Neuronal stem cell (in vitro differentiated cells): ENCODE data around the gene GRAMD4.

ENCODE experiments used
- DNase-seq: peaks from one replicate; pipeline ENCODE4 v3.0.0-alpha.2; 2013; ENCODE audit warnings: low spot score
- H2AFZ ChIP-seq: one replicate; pipeline ENCODE4 v1.6.1; 2013; ENCODE audit warnings: mild to moderate bottlenecking, low read length, inconsistent platforms
- H2AK5ac ChIP-seq: 2 replicates; pipeline ENCODE4 v1.6.1; 2013; ENCODE audit warnings: low read depth, mild to moderate bottlenecking, inconsistent platforms, low read length, moderate library complexity, mixed read lengths
- H2BK120ac ChIP-seq: 2 replicates; pipeline ENCODE4 v1.6.1; 2013; ENCODE audit warnings: low read depth, mild to moderate bottlenecking, inconsistent platforms, low read length, moderate library complexity, mixed read lengths
- H2BK12ac ChIP-seq: one replicate; pipeline ENCODE4 v1.6.1; 2013; ENCODE audit warnings: low read length, inconsistent platforms
- H2BK15ac ChIP-seq: 2 replicates; pipeline ENCODE4 v1.6.1; 2013; ENCODE audit warnings: mild to moderate bottlenecking, low read length, inconsistent platforms, mixed read lengths
- H2BK5ac ChIP-seq: one replicate; pipeline ENCODE4 v1.6.1; 2013; ENCODE audit warnings: inconsistent platforms, mild to moderate bottlenecking, low read length, moderate library complexity
- H3K14ac ChIP-seq: one replicate; pipeline ENCODE4 v1.6.1; 2013; ENCODE audit warnings: low read length, inconsistent platforms
- H3K18ac ChIP-seq: 2 replicates; pipeline ENCODE4 v1.6.1; 2013; ENCODE audit warnings: low read length, inconsistent platforms
- H3K23ac ChIP-seq: 2 replicates; pipeline ENCODE4 v1.6.1; 2013; ENCODE audit warnings: low read depth, mild to moderate bottlenecking, mixed read lengths, low read length, inconsistent platforms; ENCODE audit not compliant: poor library complexity
- H3K27ac ChIP-seq: replicated peaks from 3 replicates; pipeline ENCODE4 v1.5.1; 2013; ENCODE audit warnings: low read length, inconsistent platforms
- H3K27me3 ChIP-seq, 3 experiments: 2 replicates each; pipeline ENCODE4 v1.6.1; 2013; ENCODE audit warnings: low read length in 3 of 3, mild to moderate bottlenecking in 2 of 3, inconsistent platforms in 1 of 3, low read depth in 1 of 3, mixed read lengths in 1 of 3, moderate library complexity in 1 of 3; ENCODE audit not compliant: control insufficient read depth in 3 of 3, insufficient read depth in 3 of 3
- H3K36me3 ChIP-seq, 2 donors: replicated peaks in 1 of 2; 2 replicates each; pipeline ENCODE4 v1.6.1; 2013; ENCODE audit warnings: low read length in 2 of 2; ENCODE audit not compliant: control insufficient read depth in 2 of 2, insufficient read depth in 2 of 2
- H3K4ac ChIP-seq: 2 replicates; pipeline ENCODE4 v1.6.1; 2013; ENCODE audit warnings: inconsistent platforms, mild to moderate bottlenecking, low read length, moderate library complexity
- H3K4me1 ChIP-seq, 2 donors: 1 replicate in 1 of 2; 2 replicates in 1 of 2; pipeline ENCODE4 v1.6.1; 2013; ENCODE audit warnings: low read length in 2 of 2, low read depth in 1 of 2; ENCODE audit not compliant: control insufficient read depth in 2 of 2, insufficient read depth in 1 of 2
- H3K4me2 ChIP-seq: one replicate; pipeline ENCODE4 v1.6.1; 2013; ENCODE audit warnings: mild to moderate bottlenecking, low read length, inconsistent platforms; ENCODE audit not compliant: insufficient read depth, poor library complexity, severe bottlenecking
- H3K4me3 ChIP-seq, 2 donors: 2 replicates each; pipeline ENCODE4 v1.5.1; 2013; ENCODE audit warnings: low read length in 2 of 2, mild to moderate bottlenecking in 2 of 2, inconsistent platforms in 1 of 2, moderate library complexity in 1 of 2
- H3K79me1 ChIP-seq: one replicate; pipeline ENCODE4 v1.6.1; 2013; ENCODE audit warnings: low read depth, mild to moderate bottlenecking, inconsistent platforms, low read length, moderate library complexity
- H3K9ac ChIP-seq: one replicate; pipeline ENCODE4 v1.6.1; 2013; ENCODE audit warnings: mild to moderate bottlenecking, low read depth, low read length, inconsistent platforms; ENCODE audit not compliant: poor library complexity
- H3K9me3 ChIP-seq, 2 donors: replicated peaks in 1 of 2; 2 replicates each; pipeline versions ENCODE3 to v1.6.1; 2013; ENCODE audit warnings: low read length in 2 of 2, mild to moderate bottlenecking in 2 of 2, inconsistent platforms in 1 of 2, low read depth in 1 of 2, mixed read lengths in 1 of 2, moderate library complexity in 1 of 2; ENCODE audit not compliant: control insufficient read depth in 2 of 2, insufficient read depth in 1 of 2
- H4K8ac ChIP-seq: one replicate; pipeline ENCODE4 v1.6.1; 2013; ENCODE audit warnings: low read depth, mild to moderate bottlenecking, inconsistent platforms, low read length, moderate library complexity
- H4K91ac ChIP-seq: one replicate; pipeline ENCODE4 v1.6.1; 2013; ENCODE audit warnings: low read length, low read depth, mild to moderate bottlenecking, inconsistent platforms; ENCODE audit not compliant: poor library complexity
- WGBS, 2 donors: extraction: QIAGEN DNeasy Blood & Tissue Kit; methylation state at CpG; one replicate each; pipeline ENCODE4 v1.1.7; 2013; ENCODE audit warnings: missing lambda C conversion rate in 2 of 2, mixed read lengths in 1 of 2; ENCODE audit not compliant: insufficient read length in 2 of 2, insufficient replicate concordance in 1 of 2; ENCODE audit errors: extremely low coverage in 2 of 2; 5-methylcytosine and 5-hydroxymethylcytosine counted together

GRAMD4 gene

DNA sequence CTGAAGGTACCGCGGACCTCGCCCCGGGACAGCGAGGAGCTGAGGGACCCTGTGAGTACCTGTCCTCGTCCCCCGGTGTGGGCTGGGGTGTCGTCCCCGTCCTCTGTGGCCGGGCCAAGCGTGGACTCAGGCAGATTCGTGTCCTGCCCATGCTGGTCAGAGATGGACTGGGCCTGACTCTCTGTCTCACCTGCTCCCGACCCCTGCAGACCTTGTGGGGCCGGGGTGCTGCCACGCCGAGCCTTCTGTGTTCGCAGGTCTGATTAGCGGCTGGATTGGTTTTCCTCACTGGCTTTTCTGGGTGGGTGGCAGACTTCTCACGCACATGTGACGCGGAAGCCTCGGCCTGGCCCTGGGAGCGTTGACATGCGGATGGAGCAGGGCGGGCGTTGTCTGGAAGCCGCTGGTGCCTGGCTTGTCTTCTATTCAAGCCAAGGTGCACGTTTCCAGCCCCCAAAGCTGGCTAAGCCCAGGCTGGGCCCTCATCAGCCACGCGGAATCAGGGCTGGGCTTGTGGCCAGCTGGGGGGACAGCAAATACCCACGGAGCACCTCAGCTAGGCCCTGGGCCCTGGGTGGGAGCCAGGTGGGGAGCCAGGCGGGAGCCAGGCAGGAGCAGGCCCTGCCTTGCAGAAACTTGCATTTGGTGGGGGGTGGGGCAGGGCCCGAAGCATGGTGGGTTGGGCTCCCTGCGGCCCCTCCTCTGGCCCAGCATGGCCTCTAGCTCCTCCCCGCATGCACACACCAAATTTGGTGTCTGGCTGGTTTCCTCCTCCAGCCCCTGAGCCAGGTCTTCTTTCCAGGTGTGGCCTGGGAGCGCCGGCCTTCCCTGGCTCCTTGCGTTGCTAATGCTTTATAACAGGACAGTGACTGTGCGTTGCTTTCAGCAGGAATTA, 7.0 kb downstream of the GRAMD4 start:
- Histone ChIP-seq H2BK15ac (no peak overlapping the region), H3K4me2 (no peak overlapping the region), H3K27ac (no peak overlapping the region), H3K36me3 (peaks cover 2 to 4% of the 10 kb centered on the region in 2 donors), H3K4me3 (no peak overlapping the region), H3K9me3 (peaks cover 0 to 5% of the 10 kb centered on the region in 2 donors), H3K23ac (no peak overlapping the region), H3K18ac (peak overlapping the region; percentile 67), H2AFZ (no peak overlapping the region), H2BK12ac (no peak overlapping the region), H3K14ac (no peak overlapping the region), H2AK5ac (no peak overlapping the region), H3K9ac (no peak overlapping the region), H4K8ac (no peak overlapping the region), H3K4me1 (peaks cover 4 to 7% of the 10 kb centered on the region in 2 donors), H3K4ac (no peak overlapping the region), H4K91ac (no peak overlapping the region), H2BK120ac (no peak overlapping the region), H3K79me1 (peaks cover 6% of the 10 kb centered on the region), H3K27me3 (no peaks in the 10 kb centered on the region), H2BK5ac (peak overlapping the region; percentile 48)
- DNase-seq, result no peak
- no CpG with 5 or more reads among the region's 39 CpGs for WGBS, 2 donors

DNA sequence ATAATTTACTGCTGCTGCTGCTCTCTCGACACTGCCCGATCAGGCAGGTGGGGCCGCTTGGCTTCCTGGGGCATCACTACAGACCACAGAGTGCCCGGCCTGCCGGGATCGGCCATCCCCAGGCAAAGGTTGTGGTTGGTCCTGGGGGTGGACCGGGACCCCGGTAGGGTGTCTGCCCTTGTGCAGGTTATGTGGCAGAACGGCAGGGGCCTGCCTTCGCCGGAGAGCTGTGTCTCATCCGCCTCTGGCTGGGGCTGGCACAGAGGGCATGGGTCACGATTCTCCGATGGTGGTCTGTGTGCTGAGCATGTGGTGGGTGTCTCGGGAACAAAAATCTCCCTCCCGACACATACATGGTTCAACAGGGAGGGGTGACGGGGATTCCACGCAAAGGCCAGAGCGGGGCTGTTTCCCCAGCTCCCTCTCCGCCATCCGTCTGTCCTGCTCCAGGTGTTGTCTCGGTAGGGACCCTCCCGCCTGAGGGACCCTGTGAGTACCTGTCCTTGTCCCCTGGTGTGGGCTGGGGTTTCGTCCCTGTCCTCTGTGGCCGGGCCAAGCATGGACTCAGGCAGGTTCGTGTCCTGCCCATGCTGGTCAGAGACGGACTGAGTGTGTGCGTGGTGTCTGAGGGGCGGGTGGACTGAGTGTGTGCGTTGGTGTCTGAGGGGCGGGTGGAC, 7.8 kb downstream of the GRAMD4 start:
- H3K9ac ChIP-seq, result no peak overlapping the region
- no peak overlapping the region for H4K91ac ChIP-seq
- peaks cover 0 to 5% of the 10 kb centered on the region in 2 donors for H3K9me3 ChIP-seq
- H3K14ac ChIP-seq, result no peak overlapping the region
- DNase-seq, result no peak
- peak overlapping the region; percentile 65 for H3K18ac ChIP-seq
- H3K4me3 ChIP-seq, result no peak overlapping the region
- H3K27me3 ChIP-seq, result no peaks in the 10 kb centered on the region
- no peak overlapping the region for H2BK15ac ChIP-seq
- H2BK120ac ChIP-seq, result no peak overlapping the region
- H3K4me1 ChIP-seq, result peaks cover 4 to 7% of the 10 kb centered on the region in 2 donors
- WGBS, 2 donors, result no CpG with 5 or more reads among the region's 31 CpGs
- H3K27ac ChIP-seq, result no peak overlapping the region
- H3K4me2 ChIP-seq, result no peak overlapping the region
- no peak overlapping the region for H4K8ac ChIP-seq
- no peak overlapping the region for H3K4ac ChIP-seq
- peaks cover 2 to 4% of the 10 kb centered on the region in 2 donors for H3K36me3 ChIP-seq
- peaks cover 6% of the 10 kb centered on the region for H3K79me1 ChIP-seq
- no peak overlapping the region for H2AFZ ChIP-seq
- peak overlapping the region; percentile 48 for H2BK5ac ChIP-seq
- H2BK12ac ChIP-seq, result no peak overlapping the region
- H3K23ac ChIP-seq, result no peak overlapping the region
- peak overlapping the region; percentile 74 for H2AK5ac ChIP-seq

DNA sequence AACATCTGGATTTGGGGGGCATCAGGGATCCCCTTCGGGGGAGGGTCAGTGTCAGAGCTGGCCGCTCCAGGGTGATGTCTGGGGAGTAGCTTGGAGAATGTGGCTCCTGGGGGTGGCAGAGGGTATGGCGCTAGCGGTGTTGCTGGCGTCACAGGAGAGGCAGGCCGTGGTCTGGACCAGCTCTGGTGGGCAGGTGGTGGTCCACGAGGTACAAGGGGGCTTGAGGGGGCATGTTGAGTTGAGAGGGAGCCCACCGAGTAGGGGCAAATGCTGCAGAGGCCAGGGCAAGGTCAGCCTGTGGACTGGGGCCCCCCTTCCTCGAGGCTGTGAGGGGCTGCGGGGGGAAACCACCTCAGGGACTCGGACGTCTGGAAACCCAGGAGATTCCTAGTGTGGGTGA, 8.6 kb downstream of the GRAMD4 start:
- no peak for DNase-seq
- H4K8ac ChIP-seq, result no peak overlapping the region

DNA sequence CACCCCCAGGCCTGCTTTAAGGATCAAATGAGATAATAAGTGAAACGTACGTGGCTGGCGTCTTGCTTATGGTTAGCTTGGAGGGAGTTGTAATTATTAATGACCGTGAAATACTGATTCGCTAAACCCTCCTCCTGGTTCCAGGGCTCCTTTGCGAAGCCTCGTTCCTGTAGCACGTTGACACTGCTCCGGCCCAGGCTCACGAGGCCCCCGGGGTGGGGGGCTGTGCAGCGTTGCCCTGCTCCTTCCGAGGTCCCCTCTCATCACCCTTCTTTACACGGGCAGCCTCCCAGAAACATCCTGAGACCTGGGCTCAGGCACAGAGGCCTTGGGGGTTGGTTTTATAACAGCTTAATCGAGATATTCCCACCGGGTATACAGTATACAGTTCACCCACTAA, 9.1 kb downstream of the GRAMD4 start:
- Histone ChIP-seq H3K4me3 (no peak overlapping the region), H3K9me3 (peaks cover 0 to 5% of the 10 kb centered on the region in 2 donors), H3K36me3 (peaks cover 2 to 4% of the 10 kb centered on the region in 2 donors), H2BK5ac (no peak overlapping the region), H3K4me2 (no peak overlapping the region), H3K18ac (no peak overlapping the region), H4K8ac (no peak overlapping the region), H4K91ac (no peak overlapping the region), H3K79me1 (peaks cover 6% of the 10 kb centered on the region), H3K4ac (no peak overlapping the region), H3K23ac (no peak overlapping the region), H2BK120ac (no peak overlapping the region), H3K14ac (no peak overlapping the region), H2AFZ (no peak overlapping the region), H3K4me1 (peaks cover 4 to 7% of the 10 kb centered on the region in 2 donors), H2AK5ac (no peak overlapping the region), H3K27ac (no peak overlapping the region), H3K27me3 (no peaks in the 10 kb centered on the region), H3K9ac (no peak overlapping the region), H2BK12ac (no peak overlapping the region), H2BK15ac (no peak overlapping the region)
- WGBS, 2 donors, result no CpG with 5 or more reads among the region's 16 CpGs
- no peak for DNase-seq

More for the DNA sequence above, 8.6 kb downstream of the GRAMD4 start:
- Histone ChIP-seq H2AFZ (no peak overlapping the region), H3K18ac (no peak overlapping the region), H3K14ac (no peak overlapping the region), H2BK12ac (no peak overlapping the region), H4K91ac (no peak overlapping the region), H3K36me3 (peaks cover 2 to 4% of the 10 kb centered on the region in 2 donors), H3K4me2 (no peak overlapping the region), H3K4me1 (peaks cover 4 to 7% of the 10 kb centered on the region in 2 donors), H3K27ac (no peak overlapping the region), H2BK15ac (no peak overlapping the region), H2BK120ac (no peak overlapping the region), H3K27me3 (no peaks in the 10 kb centered on the region), H3K4me3 (no peak overlapping the region), H3K4ac (no peak overlapping the region), H3K23ac (no peak overlapping the region), H3K79me1 (peaks cover 6% of the 10 kb centered on the region), H3K9me3 (peaks cover 0 to 5% of the 10 kb centered on the region in 2 donors), H2AK5ac (peak overlapping the region; percentile 43), H3K9ac (no peak overlapping the region), H2BK5ac (no peak overlapping the region)
- no CpG with 5 or more reads among the region's 12 CpGs for WGBS, 2 donors
